ENCODE results near the gene HIVEP3.

DNA sequence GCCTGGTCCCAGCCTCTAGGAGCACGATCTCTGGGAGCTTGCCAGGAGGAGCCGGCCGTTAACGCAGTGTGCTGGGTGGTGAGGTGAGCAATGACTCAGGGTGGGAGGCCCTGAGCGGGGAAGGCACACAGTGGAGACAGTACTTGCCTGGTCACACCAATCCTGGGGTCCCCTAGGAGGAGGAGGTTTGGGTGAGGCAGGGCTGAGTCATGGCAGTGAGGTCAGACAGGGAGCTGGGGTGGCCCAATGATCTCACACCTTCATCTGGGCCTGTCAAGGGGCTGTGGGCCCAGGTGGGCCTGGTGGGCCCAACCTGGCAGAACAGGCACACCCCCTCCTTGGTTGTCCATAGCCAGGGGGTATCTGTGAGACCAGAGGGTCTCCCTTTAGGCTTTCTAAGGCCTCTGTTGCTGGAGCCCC lies 425.6 kb downstream of the HIVEP3 start:
- TF ChIP-seq ZSCAN9 (CRISPR knock-in tag; IDR thresholded peaks at IDR 0.05; ENCODE audit: borderline replicate concordance) (no peak), TEAD2 (CRISPR knock-in tag; IDR thresholded peaks at IDR 0.05) (no peak), ZNF660 (CRISPR knock-in tag; IDR thresholded peaks at IDR 0.05; ENCODE audit: borderline replicate concordance, low read depth) (no peak), ASH2L (IDR thresholded peaks at IDR 0.05; ENCODE audit: insufficient read length, low read depth, low read length) (no peak), ZNF30 (CRISPR knock-in tag; IDR thresholded peaks at IDR 0.05) (no peak), SMC3 (IDR thresholded peaks at IDR 0.05; ENCODE audit: low read length) (no peak), BHLHE40 (IDR thresholded peaks at IDR 0.05; ENCODE audit: low read length) (no peak), TAF1 (CRISPR knock-in tag; IDR thresholded peaks at IDR 0.05) (no peak), ZFP36L1 (CRISPR knock-in tag; IDR thresholded peaks at IDR 0.05) (no peak)
- TF ChIP-seq, protein P1, sequence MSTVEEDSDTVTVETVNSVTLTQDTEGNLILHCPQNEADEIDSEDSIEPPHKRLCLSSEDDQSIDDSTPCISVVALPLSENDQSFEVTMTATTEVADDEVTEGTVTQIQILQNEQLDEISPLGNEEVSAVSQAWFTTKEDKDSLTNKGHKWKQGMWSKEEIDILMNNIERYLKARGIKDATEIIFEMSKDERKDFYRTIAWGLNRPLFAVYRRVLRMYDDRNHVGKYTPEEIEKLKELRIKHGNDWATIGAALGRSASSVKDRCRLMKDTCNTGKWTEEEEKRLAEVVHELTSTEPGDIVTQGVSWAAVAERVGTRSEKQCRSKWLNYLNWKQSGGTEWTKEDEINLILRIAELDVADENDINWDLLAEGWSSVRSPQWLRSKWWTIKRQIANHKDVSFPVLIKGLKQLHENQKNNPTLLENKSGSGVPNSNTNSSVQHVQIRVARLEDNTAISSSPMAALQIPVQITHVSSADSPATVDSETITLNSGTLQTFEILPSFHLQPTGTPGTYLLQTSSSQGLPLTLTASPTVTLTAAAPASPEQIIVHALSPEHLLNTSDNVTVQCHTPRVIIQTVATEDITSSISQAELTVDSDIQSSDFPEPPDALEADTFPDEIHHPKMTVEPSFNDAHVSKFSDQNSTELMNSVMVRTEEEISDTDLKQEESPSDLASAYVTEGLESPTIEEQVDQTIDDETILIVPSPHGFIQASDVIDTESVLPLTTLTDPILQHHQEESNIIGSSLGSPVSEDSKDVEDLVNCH (CRISPR knock-in tag; IDR thresholded peaks at IDR 0.05): no peak
- TF ChIP-seq, protein P2, sequence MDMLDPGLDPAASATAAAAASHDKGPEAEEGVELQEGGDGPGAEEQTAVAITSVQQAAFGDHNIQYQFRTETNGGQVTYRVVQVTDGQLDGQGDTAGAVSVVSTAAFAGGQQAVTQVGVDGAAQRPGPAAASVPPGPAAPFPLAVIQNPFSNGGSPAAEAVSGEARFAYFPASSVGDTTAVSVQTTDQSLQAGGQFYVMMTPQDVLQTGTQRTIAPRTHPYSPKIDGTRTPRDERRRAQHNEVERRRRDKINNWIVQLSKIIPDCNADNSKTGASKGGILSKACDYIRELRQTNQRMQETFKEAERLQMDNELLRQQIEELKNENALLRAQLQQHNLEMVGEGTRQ (IDR thresholded peaks at IDR 0.05; ENCODE audit: low read depth, low read length): no peak
- TF ChIP-seq, protein P2 (CRISPR knock-in tag; IDR thresholded peaks at IDR 0.05; ENCODE audit: borderline replicate concordance): no peak
- TF ChIP-seq, protein P3, sequence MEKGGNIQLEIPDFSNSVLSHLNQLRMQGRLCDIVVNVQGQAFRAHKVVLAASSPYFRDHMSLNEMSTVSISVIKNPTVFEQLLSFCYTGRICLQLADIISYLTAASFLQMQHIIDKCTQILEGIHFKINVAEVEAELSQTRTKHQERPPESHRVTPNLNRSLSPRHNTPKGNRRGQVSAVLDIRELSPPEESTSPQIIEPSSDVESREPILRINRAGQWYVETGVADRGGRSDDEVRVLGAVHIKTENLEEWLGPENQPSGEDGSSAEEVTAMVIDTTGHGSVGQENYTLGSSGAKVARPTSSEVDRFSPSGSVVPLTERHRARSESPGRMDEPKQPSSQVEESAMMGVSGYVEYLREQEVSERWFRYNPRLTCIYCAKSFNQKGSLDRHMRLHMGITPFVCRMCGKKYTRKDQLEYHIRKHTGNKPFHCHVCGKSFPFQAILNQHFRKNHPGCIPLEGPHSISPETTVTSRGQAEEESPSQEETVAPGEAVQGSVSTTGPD (CRISPR knock-in tag; IDR thresholded peaks at IDR 0.05): no peak

Data from HepG2 (cell line).